Glutamatergic neuron (in vitro differentiated cells): ENCODE measurements around the gene TACC2. TPM values are rescaled to one million over a fixed set of nuclear protein-coding genes. Genes with fewer than 3 reads are reported as not detected.

Experiments used
- DNase-seq: peaks from one replicate; pipeline ENCODE4 v3.0.0; 2022
- H3K27ac Mint-ChIP-seq: one replicate; pipeline ENCODE4 v1.8.0; 2020; ENCODE audit warnings: mild to moderate bottlenecking, mixed read lengths, inconsistent platforms; ENCODE audit not compliant: unreplicated experiment
- H3K27me3 Mint-ChIP-seq: one replicate; pipeline ENCODE4 v1.8.0; 2020; ENCODE audit warnings: mild to moderate bottlenecking, moderate library complexity, mixed read lengths, inconsistent platforms; ENCODE audit not compliant: unreplicated experiment
- H3K36me3 Mint-ChIP-seq: one replicate; pipeline ENCODE4 v1.8.0; 2020; ENCODE audit warnings: mild to moderate bottlenecking, mixed read lengths, inconsistent platforms; ENCODE audit not compliant: unreplicated experiment
- H3K4me1 Mint-ChIP-seq: one replicate; pipeline ENCODE4 v1.8.0; 2020; ENCODE audit warnings: mild to moderate bottlenecking, low read depth, mixed read lengths, inconsistent platforms; ENCODE audit not compliant: unreplicated experiment
- H3K4me3 Mint-ChIP-seq: one replicate; pipeline ENCODE4 v1.8.0; 2020; ENCODE audit warnings: mild to moderate bottlenecking, mixed read lengths, inconsistent platforms; ENCODE audit not compliant: unreplicated experiment
- H3K9me3 Mint-ChIP-seq: one replicate; pipeline ENCODE4 v1.8.0; 2020; ENCODE audit warnings: mild to moderate bottlenecking, moderate library complexity, mixed read lengths, inconsistent platforms; ENCODE audit not compliant: unreplicated experiment
- CTCF ChIP-seq: fragments of 200-600 bp; sonication (generic); IDR thresholded peaks from one replicate; pipeline ENCODE4 v1.5.0; 2021; ENCODE audit not compliant: partially characterized antibody, unreplicated experiment
- total RNA-seq: library from RNA; stranded (reverse); fragmentation: NEBNext Ultra II Directional; extraction: Animal tissue kit (Norgen Biotek cat#: 25700); gene quantifications from one replicate; pipeline ENCODE4 v1.2.1, GENCODE V29; 2021; ENCODE audit not compliant: unreplicated experiment

TACC2 gene
- total RNA-seq, 1 donor from 2014 or later, result 499 TPM

- no peaks in the 10 kb centered on the region for H3K27me3 Mint-ChIP-seq
- no peaks in the 10 kb centered on the region for H3K9me3 Mint-ChIP-seq
- peaks cover 38% of the 10 kb centered on the region for H3K4me1 Mint-ChIP-seq
- DNase-seq, result no peak
- H3K36me3 Mint-ChIP-seq, result no peaks in the 10 kb centered on the region
- no peak overlapping the region for H3K27ac Mint-ChIP-seq
- H3K4me3 Mint-ChIP-seq, result no peak overlapping the region
- no peak for TF ChIP-seq CTCF
Observed at GRCh38 chr10:122123186-122123585, 134.2 kb downstream of the TACC2 start.

DNA sequence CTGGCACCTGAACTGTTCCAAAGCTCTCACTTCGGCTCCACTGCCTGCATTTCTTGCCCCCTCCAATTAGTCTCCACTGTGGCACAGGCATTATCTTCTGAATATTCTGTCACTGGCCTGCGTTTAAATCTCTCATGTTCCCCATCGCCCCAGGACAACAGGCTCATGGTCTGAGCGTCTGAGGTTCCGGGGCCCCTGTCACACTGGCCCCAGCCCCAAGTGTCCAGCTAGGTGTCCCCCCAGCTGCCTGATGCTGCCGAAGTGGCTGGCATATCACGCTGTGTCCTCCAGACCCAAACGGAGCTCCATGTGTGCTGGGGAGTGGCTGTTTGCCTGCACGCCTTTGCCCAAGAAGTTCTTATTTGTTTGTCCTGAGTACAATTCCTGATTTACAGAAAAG lies 135.4 kb downstream of the TACC2 start:
- no peak overlapping the region for H3K27ac Mint-ChIP-seq
- no peaks in the 10 kb centered on the region for H3K27me3 Mint-ChIP-seq
- no peaks in the 10 kb centered on the region for H3K9me3 Mint-ChIP-seq
- no peak for DNase-seq
- H3K4me1 Mint-ChIP-seq, result peaks cover 30% of the 10 kb centered on the region
- H3K36me3 Mint-ChIP-seq, result no peaks in the 10 kb centered on the region
- no peak overlapping the region for H3K4me3 Mint-ChIP-seq
- no peak for TF ChIP-seq CTCF

- Mint-ChIP-seq H3K4me1 (peaks cover 31% of the 10 kb centered on the region), H3K4me3 (no peak overlapping the region), H3K27ac (no peak overlapping the region), H3K27me3 (no peaks in the 10 kb centered on the region), H3K9me3 (no peaks in the 10 kb centered on the region), H3K36me3 (no peaks in the 10 kb centered on the region)
- no peak for TF ChIP-seq CTCF
- no peak for DNase-seq
Observed at GRCh38 chr10:122124808-122125207, 135.8 kb downstream of the TACC2 start.

GRCh38 chr10:122126763-122127659 lies 138.0 kb downstream of the TACC2 start:
- TF ChIP-seq CTCF, result no peak
- peak overlapping the region; percentile 47 for H3K4me3 Mint-ChIP-seq
- H3K27ac Mint-ChIP-seq, result no peak overlapping the region
- no peaks in the 10 kb centered on the region for H3K36me3 Mint-ChIP-seq
- H3K27me3 Mint-ChIP-seq, result peaks cover 2% of the 10 kb centered on the region
- peaks cover 36% of the 10 kb centered on the region for H3K4me1 Mint-ChIP-seq
- DNase-seq, result no peak
- H3K9me3 Mint-ChIP-seq, result no peaks in the 10 kb centered on the region

DNA sequence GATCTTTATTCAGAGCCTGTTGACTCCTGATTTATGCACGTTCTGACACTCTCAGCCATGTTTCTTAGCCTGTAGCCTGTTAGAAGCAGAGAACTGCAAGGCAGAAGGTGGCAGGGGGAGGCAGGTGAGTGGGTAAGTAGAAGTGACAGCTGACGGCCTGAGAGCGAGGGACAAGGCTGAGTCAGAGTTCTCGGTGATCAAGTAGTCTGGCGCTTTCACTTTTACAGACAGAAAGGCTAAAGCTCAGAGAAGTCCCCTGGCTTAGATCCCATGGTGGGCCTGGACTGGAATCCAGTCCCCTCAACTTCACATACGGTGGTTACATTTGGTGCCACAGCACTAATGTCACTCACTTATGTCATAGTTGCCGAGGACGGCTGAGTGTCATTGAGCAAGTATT lies 139.0 kb downstream of the TACC2 start:
- no peaks in the 10 kb centered on the region for H3K36me3 Mint-ChIP-seq
- H3K27me3 Mint-ChIP-seq, result peaks cover 2% of the 10 kb centered on the region
- DNase-seq, result no peak
- no peak for TF ChIP-seq CTCF
- H3K9me3 Mint-ChIP-seq, result no peaks in the 10 kb centered on the region
- no peak overlapping the region for H3K4me3 Mint-ChIP-seq
- H3K27ac Mint-ChIP-seq, result no peak overlapping the region
- H3K4me1 Mint-ChIP-seq, result peaks cover 43% of the 10 kb centered on the region
